Kidney capillary endothelial cell (primary cell): ENCODE measurements around the gene FOXI2.

ENCODE experiments used
- DNase-seq: peaks from one replicate; pipeline ENCODE4 v3.0.0-alpha.2; 2018; ENCODE audit warnings: low spot score

FOXI2 gene

DNA sequence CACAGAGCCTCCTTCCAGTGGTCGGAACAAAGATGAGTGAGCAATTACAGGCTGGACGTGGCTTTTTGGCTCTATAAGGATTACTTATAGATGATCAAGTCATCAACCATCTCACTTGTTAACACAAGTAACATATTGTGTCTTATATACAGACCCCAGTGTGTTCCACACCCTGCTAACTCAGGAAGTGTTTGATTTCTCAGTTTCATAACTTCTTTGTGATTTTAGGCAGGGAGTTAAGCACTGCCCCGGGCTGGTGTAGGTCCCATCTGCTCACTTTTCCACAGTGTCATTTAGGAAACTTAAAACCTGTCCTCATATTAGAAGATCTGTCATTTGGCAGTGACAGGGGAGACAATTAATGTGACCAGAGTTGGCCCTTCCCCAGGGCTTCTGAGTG lies 6.2 kb downstream of the FOXI2 start:
- DNase-seq, result no peak

DNA sequence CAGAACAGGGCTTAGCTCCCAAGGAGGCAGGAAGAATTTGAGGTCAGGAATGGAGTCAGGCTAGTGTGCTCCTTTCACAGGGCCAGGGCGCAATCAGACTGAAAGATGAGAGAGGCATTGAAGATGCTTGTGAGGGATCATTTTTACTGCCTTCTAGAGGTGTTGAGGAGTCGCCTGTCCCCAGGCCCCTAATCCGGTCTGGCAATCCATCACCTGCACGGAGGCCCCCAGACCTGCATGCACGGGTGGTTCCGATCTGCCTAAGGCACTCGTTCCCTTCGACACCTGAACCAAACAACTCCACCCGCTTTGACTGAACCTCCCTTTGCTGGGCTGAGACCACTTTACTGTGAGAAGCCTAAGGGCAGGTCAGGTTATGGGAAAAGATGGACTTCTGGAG lies 8.0 kb downstream of the FOXI2 start:
- DNase-seq, result no peak

- no peak for DNase-seq
Measured at GRCh38 chr10:127745861-127746260, 8.9 kb downstream of the FOXI2 start.

DNA sequence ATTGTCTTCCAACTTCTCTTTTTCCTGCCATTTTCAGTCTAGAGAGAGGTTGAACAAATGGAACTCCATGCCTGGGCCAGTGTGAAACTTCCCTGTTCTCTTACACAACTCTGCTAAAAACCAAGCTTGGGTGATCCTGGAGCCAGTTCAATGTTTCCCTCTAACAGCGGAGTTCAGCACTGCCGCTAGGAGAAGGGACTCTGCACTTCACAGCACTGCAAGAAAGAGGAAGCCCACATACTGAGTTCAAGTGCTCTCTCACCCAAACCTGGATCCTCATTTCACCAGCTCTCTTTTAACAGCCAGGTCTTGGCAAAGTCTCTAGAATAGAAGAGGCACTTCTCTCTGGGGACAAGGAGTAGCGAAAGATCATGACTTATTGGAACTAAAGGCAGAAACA lies 18.8 kb downstream of the FOXI2 start:
- no peak for DNase-seq

- no peak for DNase-seq
Measured at GRCh38 chr10:127756264-127756663, 19.3 kb downstream of the FOXI2 start.

- DNase-seq, result no peak
Measured at GRCh38 chr10:127757033-127757432, 20.0 kb downstream of the FOXI2 start.

DNA sequence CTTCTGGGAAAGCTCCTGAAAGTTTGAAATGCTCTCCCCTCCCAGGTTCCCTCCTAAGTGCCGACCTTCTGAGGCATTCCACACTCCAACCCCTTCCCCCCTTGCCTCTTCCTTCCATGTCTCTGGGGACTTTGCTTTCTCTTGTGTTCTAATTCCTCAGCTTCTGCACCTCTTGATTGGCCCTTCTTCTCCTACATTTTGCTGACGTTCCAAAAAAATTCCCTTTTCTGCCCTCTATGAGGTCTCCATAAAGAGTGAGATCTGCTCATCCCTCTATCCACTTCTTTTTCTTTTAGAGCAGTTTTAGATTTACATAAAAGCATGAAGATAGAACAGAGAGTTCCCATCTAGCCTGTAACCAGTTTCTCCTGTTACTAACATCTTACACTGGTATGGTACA lies 22.3 kb downstream of the FOXI2 start:
- no peak for DNase-seq

GRCh38 chr10:127762925-127763324 lies 25.9 kb downstream of the FOXI2 start:
- no peak for DNase-seq

GRCh38 chr10:127774766-127775559 lies 38.0 kb downstream of the FOXI2 start:
- no peak for DNase-seq

DNA sequence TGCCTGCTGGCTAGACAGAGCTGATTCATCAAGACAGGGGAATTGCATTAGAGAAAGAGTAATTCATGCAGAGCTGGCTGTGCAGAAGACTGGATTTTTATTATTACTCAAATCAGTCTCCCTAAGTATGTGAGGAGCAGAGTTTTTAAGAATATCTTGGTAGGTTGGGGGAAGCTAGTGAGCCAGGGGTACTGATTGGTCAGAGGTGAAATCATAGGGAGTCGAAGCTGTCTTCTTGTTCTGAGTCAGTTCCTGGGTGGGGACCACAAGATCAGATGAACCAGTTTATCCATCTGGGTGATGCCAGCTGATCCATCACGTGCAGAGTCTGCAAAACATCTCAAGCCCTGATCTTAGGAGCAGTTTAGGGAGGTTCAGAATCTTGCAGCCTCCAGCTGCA lies 39.8 kb downstream of the FOXI2 start:
- DNase-seq, result no peak

DNA sequence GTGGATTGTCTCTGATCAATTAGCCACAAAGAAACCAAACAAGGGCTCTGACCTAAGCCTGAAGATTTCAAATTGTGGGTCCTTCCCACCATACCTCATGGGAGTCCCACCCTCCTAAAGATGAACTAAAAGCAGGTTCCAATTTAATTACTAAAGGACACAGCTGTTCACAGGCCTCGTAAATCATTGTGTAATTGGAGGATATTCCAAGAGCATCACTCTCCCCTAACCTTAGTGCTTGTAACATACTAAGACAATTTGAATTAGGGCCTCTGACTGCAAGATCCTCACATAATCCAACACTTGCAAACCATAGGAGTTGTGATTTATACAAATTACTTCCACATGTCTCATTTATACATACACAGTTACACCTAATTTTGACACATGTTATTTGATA lies 44.4 kb downstream of the FOXI2 start:
- no peak for DNase-seq

DNA sequence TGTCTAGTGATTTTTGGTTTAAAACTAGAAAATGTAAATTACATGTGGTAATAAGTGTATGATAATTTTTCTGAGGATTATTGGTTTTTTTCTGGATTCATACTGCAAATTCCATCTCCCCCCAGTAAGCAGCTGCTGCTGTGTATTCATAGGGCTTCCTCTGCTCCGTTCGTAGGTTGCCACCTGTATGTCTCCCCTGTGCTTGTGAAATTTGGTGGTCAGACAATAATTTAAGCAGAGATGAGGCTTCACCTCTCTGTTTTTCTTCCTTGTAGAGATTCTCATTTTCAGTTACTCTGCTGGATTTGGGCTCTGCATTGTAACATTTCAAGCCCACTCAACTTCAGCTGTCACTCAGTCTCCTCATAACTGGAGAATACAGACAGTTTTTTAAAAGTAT lies 50.9 kb downstream of the FOXI2 start:
- DNase-seq, result no peak

- no peak for DNase-seq
Measured at GRCh38 chr10:127790066-127790624, 53.2 kb downstream of the FOXI2 start.
